Sigmoid colon (tissue), 7 donors: ENCODE measurements around the gene SNTG2. TPM values are rescaled to one million over a fixed set of nuclear protein-coding genes. Genes with fewer than 3 reads are reported as not detected.
"Not testable (repeated sequence)": the region's sequence is repeated elsewhere in the genome, so short reads cannot be mapped to it uniquely, and the experiment has no call there.

Experiments
- DNase-seq: peaks from one replicate; pipeline ENCODE4 v3.0.0-alpha.2; 2019
- H3K27ac ChIP-seq, 4 donors: fragments of 200-600 bp; sonication (generic); one replicate each; pipeline ENCODE4 v1.5.1; 2016 to 2019; ENCODE audit warnings: mild to moderate bottlenecking in 1 of 4
- H3K27me3 ChIP-seq, 3 donors: fragments of 200-600 bp; sonication (generic); one replicate each; pipeline ENCODE4 v1.5.1; 2019; ENCODE audit warnings: mild to moderate bottlenecking in 1 of 3
- H3K36me3 ChIP-seq, 4 donors: fragments of 200-600 bp; sonication (generic); one replicate each; pipeline ENCODE4 v1.5.1; 2016 to 2019
- H3K4me1 ChIP-seq, 4 donors: fragments of 200-600 bp; sonication (generic); one replicate each; pipeline ENCODE4 v1.5.1; 2017 to 2019
- H3K4me3 ChIP-seq, 4 donors: fragments of 200-600 bp; sonication (generic); one replicate each; pipeline ENCODE4 v1.5.1; 2017 to 2019; ENCODE audit warnings: mild to moderate bottlenecking in 2 of 4, moderate library complexity in 1 of 4
- H3K9me3 ChIP-seq, 4 donors: fragments of 200-600 bp in 3 of 4; sonication (generic) in 3 of 4; one replicate each; pipeline versions ENCODE4 v1.5.1 to v1.6.1; 2013 to 2019
- EP300 ChIP-seq, 4 donors: sonication (generic); formaldehyde crosslinking; IDR thresholded peaks; one replicate each; pipeline ENCODE4 v1.6.1; 2017; ENCODE audit warnings: antibody characterized with exemption in 4 of 4
- POLR2A ChIP-seq, 2 donors: fragments of 450-650 bp; IDR thresholded peaks; one replicate each; pipeline ENCODE4 v1.6.1; 2016; ENCODE audit warnings: antibody characterized with exemption in 2 of 2, mild to moderate bottlenecking in 2 of 2, moderate library complexity in 2 of 2
- POLR2AphosphoS5 ChIP-seq, 4 donors: sonication (generic); formaldehyde crosslinking; IDR thresholded peaks; one replicate each; pipeline ENCODE4 v1.6.1; 2017; ENCODE audit warnings: antibody characterized with exemption in 4 of 4
- WGBS, 2 donors: extraction: QIAGEN DNeasy Blood & Tissue Kit; methylation state at CpG; one replicate each; pipeline ENCODE4 v1.1.7; 2013; 5-methylcytosine and 5-hydroxymethylcytosine counted together
- intact Hi-C: fragments of 100-400 bp; cut with DNase I; formaldehyde crosslinking; loops from one replicate; pipeline ENCODE4 v1.15.1; 2023
- polyA plus RNA-seq, 3 donors: library from polyadenylated mRNA; stranded (reverse); fragments of 200-250 nt; gene quantifications; one replicate each; pipeline ENCODE4 v1.2.3, GENCODE V29; 2013
- total RNA-seq, 4 donors: library from RNA; depleted of rRNA; stranded (reverse); fragments of >200 nt; gene quantifications; one replicate each; pipeline ENCODE4 v1.1.0, GENCODE V29; 2016
- TF ChIP-seq, protein P1 (sequence below), 4 experiments: fragments of 450-650 bp in 3 of 4; fragments of 200-600 bp in 1 of 4; IDR thresholded peaks; one replicate each; pipeline ENCODE4 v1.5.1; 2016 to 2019; ENCODE audit warnings: antibody characterized with exemption in 4 of 4, mild to moderate bottlenecking in 3 of 4, moderate library complexity in 2 of 4
- donor health status: healthy with polysubstance abuse.
- donor health status: Bipolar disorder and iron deficiency.
- donor health status: healthy.

The SNTG2 gene
- total and polyA plus RNA-seq, 7 donors = 0.60 to 5.2 (median 1.9) TPM; not detected in 1

DNA sequence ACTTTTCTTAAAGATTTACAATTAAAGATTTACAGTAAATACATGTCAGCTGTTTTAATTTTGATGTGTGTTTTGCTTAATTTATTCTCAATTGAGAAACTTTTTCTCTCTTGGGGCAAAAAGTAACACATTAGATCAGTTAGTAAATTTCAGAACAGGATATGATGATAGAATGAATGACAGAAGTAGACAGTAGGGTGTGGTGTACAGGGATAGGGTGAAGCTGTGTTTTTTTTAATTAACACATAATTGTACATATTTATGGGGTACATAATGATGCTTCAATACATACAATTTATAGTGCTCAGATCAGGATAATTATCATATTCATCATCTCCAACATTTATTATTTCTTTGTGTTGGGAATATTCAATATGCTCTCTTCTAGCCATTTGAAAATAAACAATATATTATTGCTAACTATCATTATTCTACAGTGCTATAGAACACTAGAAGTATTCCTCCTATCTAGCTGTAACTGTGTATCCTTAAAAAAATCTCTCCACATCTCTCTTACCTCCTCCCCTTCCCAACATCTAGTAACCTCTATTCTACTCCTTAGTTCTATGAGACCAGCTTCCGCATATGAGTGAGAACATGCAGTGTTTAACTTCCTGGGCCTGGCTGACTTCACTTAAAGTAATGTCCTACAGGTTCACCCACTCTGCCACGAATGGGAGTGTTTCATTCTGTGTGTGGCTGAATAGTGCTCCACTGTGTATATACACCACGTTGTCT lies 175.2 kb downstream of the SNTG2 start:
- no peaks in the 10 kb centered on the region for H3K27me3 ChIP-seq
- TF ChIP-seq POLR2A (IDR thresholded peaks at IDR 0.05) (no peak), EP300 (IDR thresholded peaks at IDR 0.05) (no peak), POLR2AphosphoS5 (IDR thresholded peaks at IDR 0.05) (no peak)
- TF ChIP-seq, protein P1, sequence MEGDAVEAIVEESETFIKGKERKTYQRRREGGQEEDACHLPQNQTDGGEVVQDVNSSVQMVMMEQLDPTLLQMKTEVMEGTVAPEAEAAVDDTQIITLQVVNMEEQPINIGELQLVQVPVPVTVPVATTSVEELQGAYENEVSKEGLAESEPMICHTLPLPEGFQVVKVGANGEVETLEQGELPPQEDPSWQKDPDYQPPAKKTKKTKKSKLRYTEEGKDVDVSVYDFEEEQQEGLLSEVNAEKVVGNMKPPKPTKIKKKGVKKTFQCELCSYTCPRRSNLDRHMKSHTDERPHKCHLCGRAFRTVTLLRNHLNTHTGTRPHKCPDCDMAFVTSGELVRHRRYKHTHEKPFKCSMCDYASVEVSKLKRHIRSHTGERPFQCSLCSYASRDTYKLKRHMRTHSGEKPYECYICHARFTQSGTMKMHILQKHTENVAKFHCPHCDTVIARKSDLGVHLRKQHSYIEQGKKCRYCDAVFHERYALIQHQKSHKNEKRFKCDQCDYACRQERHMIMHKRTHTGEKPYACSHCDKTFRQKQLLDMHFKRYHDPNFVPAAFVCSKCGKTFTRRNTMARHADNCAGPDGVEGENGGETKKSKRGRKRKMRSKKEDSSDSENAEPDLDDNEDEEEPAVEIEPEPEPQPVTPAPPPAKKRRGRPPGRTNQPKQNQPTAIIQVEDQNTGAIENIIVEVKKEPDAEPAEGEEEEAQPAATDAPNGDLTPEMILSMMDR (IDR thresholded peaks at IDR 0.05) = no peak
- no peak for DNase-seq
- intact Hi-C loops = no loop called here
- H3K4me1 ChIP-seq = no peaks in the 10 kb centered on the region
- H3K36me3 ChIP-seq = no peaks in the 10 kb centered on the region
- 63 to 79% methylated on average over 3 of the region's 3 CpGs for whole genome bisulfite sequencing, 2 donors
- no peak overlapping the region for H3K27ac ChIP-seq
- H3K4me3 ChIP-seq = no peak overlapping the region
- H3K9me3 ChIP-seq = no peaks in the 10 kb centered on the region

DNA sequence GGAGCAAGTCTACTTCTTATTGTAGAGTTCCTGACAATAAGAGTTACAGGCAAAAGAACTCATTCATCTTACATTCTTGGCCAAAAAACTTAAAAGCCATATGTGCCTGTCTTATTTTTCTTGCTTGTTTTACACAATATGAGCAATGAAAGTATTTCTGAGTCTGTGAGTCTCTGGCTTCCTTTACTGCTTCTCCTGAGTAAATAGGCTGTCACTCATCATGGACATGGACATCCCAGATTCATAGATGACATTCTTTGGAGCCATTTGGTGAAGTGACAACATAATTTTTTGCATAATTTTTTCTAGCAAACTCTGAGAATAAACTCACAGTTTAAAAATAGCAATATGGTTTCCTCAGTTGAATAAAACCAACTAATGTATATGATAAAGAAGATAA lies 179.3 kb downstream of the SNTG2 start:
- Histone ChIP-seq H3K4me1 (no peaks in the 10 kb centered on the region), H3K27ac (no peak overlapping the region), H3K36me3 (no peaks in the 10 kb centered on the region), H3K9me3 (no peaks in the 10 kb centered on the region), H3K27me3 (no peaks in the 10 kb centered on the region), H3K4me3 (no peak overlapping the region)
- DNase-seq = no peak
- TF ChIP-seq POLR2A (IDR thresholded peaks at IDR 0.05) (no peak), POLR2AphosphoS5 (IDR thresholded peaks at IDR 0.05) (no peak), EP300 (IDR thresholded peaks at IDR 0.05) (no peak)
- TF ChIP-seq, protein P1 (IDR thresholded peaks at IDR 0.05) = no peak
- intact Hi-C loops = no loop called here

DNA sequence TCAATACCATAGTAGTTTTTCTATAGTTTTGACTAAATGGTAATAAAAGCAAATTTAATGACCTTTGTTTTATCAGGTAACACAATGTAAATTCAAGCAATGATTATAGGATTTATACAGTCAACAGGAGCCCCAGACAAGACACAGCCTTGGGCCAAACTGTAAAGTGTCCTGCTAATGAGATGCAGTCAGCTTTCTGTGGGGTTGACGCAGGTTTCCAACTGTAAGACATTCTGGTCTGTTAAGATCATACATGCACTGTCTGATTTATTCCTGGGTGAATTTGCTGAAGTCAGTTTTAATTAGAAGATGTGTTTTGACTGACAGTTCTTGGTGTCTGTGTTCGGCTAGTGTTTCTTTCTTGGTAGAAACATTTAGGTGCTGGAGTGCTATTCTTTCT lies 180.3 kb downstream of the SNTG2 start:
- WGBS, 2 donors = 52 to 79% methylated on average over 2 of the region's 2 CpGs
- intact Hi-C loops = no loop called here
- Histone ChIP-seq H3K27ac (no peak overlapping the region), H3K36me3 (no peaks in the 10 kb centered on the region), H3K27me3 (no peaks in the 10 kb centered on the region), H3K9me3 (no peaks in the 10 kb centered on the region), H3K4me3 (no peak overlapping the region), H3K4me1 (no peaks in the 10 kb centered on the region)
- TF ChIP-seq POLR2A (IDR thresholded peaks at IDR 0.05) = no peak
- no peak for TF ChIP-seq POLR2AphosphoS5 (IDR thresholded peaks at IDR 0.05)
- no peak for TF ChIP-seq EP300 (IDR thresholded peaks at IDR 0.05)
- TF ChIP-seq, protein P1 (IDR thresholded peaks at IDR 0.05) = no peak
- DNase-seq = no peak

DNA sequence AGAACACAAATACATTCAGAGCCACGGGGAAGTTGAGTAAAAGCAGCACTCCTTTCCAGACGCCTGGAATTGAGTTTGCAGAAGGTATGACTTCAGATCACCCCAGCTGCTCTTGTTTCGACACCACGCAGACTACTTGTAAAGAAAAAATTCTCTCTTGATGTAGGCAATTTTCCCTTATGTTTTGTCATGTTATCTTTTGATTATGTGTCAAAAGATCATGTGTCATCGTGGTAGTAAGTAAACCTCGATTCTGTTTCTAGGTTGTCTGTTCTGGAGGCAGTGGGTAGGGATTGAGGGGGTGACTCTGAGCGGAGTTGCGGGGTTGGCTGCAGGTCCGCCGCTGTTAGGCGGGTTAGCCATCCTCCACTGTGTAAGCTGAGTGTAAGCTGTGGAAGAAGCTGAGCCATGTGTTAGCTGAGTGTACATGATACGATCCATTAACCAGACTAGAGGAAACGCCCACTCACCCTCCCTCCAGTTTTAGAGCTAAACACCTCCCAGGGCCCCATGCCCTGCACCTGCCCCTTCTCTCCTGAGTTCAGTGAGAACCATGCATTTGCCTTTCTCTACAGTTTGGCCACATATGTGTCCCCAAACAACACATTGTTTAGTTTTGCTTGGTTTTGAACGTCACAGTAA lies 181.8 kb downstream of the SNTG2 start:
- intact Hi-C loops = no loop called here
- H3K9me3 ChIP-seq = no peaks in the 10 kb centered on the region
- no peaks in the 10 kb centered on the region for H3K4me1 ChIP-seq
- no peaks in the 10 kb centered on the region for H3K36me3 ChIP-seq
- WGBS, 2 donors = 68 to 73% methylated on average over 14 of the region's 14 CpGs
- no peak overlapping the region for H3K4me3 ChIP-seq
- TF ChIP-seq, protein P1 (IDR thresholded peaks at IDR 0.05) = no peak
- no peak for TF ChIP-seq EP300 (IDR thresholded peaks at IDR 0.05)
- no peak for TF ChIP-seq POLR2AphosphoS5 (IDR thresholded peaks at IDR 0.05)
- no peak for TF ChIP-seq POLR2A (IDR thresholded peaks at IDR 0.05)
- H3K27me3 ChIP-seq = no peaks in the 10 kb centered on the region
- no peak for DNase-seq
- H3K27ac ChIP-seq = no peak overlapping the region

- H3K9me3 ChIP-seq, H3K27me3 ChIP-seq, H3K4me1 ChIP-seq, H3K4me3 ChIP-seq, H3K27ac ChIP-seq, H3K36me3 ChIP-seq, intact Hi-C loops, DNase-seq: not testable (repeated sequence)
- WGBS, 2 donors = 50 to 85% methylated on average over 16 of the region's 16 CpGs
Measured at GRCh38 chr2:1133896-1134295, 183.2 kb downstream of the SNTG2 start.
